BE2C (cell line): ENCODE results near the gene ALK.

Experiments
- DNase-seq: peaks from one replicate; pipeline ENCODE4 v3.0.0-alpha.2; 2020
- H3K27me3 ChIP-seq: fragments of 250-450 bp; sonication (Bioruptor Pico); 2 replicates; pipeline ENCODE4 v1.5.1; 2020; ENCODE audit warnings: mild to moderate bottlenecking
- H3K36me3 ChIP-seq: fragments of 250-450 bp; sonication (Bioruptor Pico); 2 replicates; pipeline ENCODE4 v1.5.1; 2020; ENCODE audit warnings: mild to moderate bottlenecking
- H3K4me1 ChIP-seq: fragments of 250-450 bp; sonication (Bioruptor Pico); 2 replicates; pipeline ENCODE4 v1.5.1; 2020
- H3K4me3 ChIP-seq: 2 replicates; pipeline ENCODE4 v1.5.1; 2011; ENCODE audit warnings: low read depth, low read length
- H3K9me3 ChIP-seq: fragments of 250-450 bp; sonication (Bioruptor Pico); 2 replicates; pipeline ENCODE4 v1.5.1; 2020
- TF ChIP-seq, protein P1 (sequence below): IDR thresholded peaks from 2 replicates; pipeline ENCODE4 v1.5.1; 2012; ENCODE audit warnings: mild to moderate bottlenecking, low read depth, low read length

The ALK gene

DNA sequence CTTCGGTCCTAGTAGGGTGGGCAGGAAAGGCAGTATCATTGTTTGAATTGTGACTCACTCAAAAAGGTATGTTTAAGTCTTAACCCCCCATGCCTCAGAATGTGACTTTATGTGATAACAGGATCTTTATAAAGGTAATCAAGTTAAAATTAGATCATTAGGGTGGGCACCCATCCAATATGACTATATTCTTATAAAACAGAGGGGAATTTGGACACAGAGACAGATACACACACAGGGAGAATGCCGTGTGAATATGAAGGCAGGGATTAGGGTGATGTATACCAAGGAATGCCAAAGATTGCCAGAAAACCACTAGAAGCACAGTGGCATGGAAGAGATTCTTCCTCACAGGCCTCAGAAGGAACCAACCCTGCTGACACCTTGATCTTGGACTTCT, 524.3 kb downstream of the ALK start:
- no peak for DNase-seq
- Histone ChIP-seq H3K36me3 (no peaks in the 10 kb centered on the region), H3K9me3 (no peaks in the 10 kb centered on the region), H3K4me1 (peaks cover 3% of the 10 kb centered on the region; the same call in 1 of the 2 replicates), H3K27me3 (no peaks in the 10 kb centered on the region), H3K4me3 (no peak overlapping the region)
- TF ChIP-seq, protein P1, sequence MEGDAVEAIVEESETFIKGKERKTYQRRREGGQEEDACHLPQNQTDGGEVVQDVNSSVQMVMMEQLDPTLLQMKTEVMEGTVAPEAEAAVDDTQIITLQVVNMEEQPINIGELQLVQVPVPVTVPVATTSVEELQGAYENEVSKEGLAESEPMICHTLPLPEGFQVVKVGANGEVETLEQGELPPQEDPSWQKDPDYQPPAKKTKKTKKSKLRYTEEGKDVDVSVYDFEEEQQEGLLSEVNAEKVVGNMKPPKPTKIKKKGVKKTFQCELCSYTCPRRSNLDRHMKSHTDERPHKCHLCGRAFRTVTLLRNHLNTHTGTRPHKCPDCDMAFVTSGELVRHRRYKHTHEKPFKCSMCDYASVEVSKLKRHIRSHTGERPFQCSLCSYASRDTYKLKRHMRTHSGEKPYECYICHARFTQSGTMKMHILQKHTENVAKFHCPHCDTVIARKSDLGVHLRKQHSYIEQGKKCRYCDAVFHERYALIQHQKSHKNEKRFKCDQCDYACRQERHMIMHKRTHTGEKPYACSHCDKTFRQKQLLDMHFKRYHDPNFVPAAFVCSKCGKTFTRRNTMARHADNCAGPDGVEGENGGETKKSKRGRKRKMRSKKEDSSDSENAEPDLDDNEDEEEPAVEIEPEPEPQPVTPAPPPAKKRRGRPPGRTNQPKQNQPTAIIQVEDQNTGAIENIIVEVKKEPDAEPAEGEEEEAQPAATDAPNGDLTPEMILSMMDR, result no peak

GRCh38 chr2:29394981-29395350, 526.4 kb downstream of the ALK start:
- H3K4me3 ChIP-seq, result no peak overlapping the region
- no peak for DNase-seq
- TF ChIP-seq, protein P1, result no peak
- H3K4me1 ChIP-seq, result peaks cover 3% of the 10 kb centered on the region; the same call in 1 of the 2 replicates
- H3K36me3 ChIP-seq, result no peaks in the 10 kb centered on the region
- no peaks in the 10 kb centered on the region for H3K27me3 ChIP-seq
- H3K9me3 ChIP-seq, result no peaks in the 10 kb centered on the region

GRCh38 chr2:29394311-29394980, 526.9 kb downstream of the ALK start:
- Histone ChIP-seq H3K36me3 (no peaks in the 10 kb centered on the region), H3K4me3 (no peak overlapping the region), H3K27me3 (no peaks in the 10 kb centered on the region), H3K4me1 (peaks cover 3% of the 10 kb centered on the region; the same call in 1 of the 2 replicates), H3K9me3 (no peaks in the 10 kb centered on the region)
- no peak for DNase-seq
- TF ChIP-seq, protein P1, result no peak

DNA sequence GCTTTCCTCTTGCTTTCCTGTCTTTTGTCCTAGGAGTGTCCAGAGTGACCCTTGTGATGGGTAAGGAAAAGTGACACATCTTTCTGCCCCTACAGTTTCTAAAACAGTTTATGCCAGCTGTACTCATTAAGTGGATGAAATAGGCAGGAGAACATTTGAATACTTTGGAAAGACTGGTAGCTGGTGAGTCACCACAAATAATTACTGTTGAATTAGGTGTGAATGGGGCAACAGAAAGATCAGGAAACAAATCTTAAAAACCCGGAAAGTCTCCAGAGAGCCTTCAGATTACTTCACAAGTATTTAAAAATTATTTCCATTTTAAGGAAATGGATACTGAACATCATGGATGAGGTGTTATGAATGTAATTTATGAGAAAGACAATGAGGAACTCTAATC, 527.7 kb downstream of the ALK start:
- Histone ChIP-seq H3K9me3 (no peaks in the 10 kb centered on the region), H3K4me1 (peaks cover 3% of the 10 kb centered on the region; the same call in 1 of the 2 replicates), H3K27me3 (no peaks in the 10 kb centered on the region), H3K4me3 (no peak overlapping the region), H3K36me3 (no peaks in the 10 kb centered on the region)
- TF ChIP-seq, protein P1, result no peak
- DNase-seq, result no peak

- H3K36me3 ChIP-seq, result no peaks in the 10 kb centered on the region
- no peak for DNase-seq
- H3K4me3 ChIP-seq, result no peak overlapping the region
- H3K4me1 ChIP-seq, result peaks cover 1% of the 10 kb centered on the region; the same call in 1 of the 2 replicates
- no peaks in the 10 kb centered on the region for H3K27me3 ChIP-seq
- TF ChIP-seq, protein P1, result no peak
- H3K9me3 ChIP-seq, result no peaks in the 10 kb centered on the region
These were observed 528.6 kb downstream of the ALK start for GRCh38 chr2:29392774-29393173.

GRCh38 chr2:29390136-29390535, 531.2 kb downstream of the ALK start:
- H3K4me1 ChIP-seq, result peaks cover 9% of the 10 kb centered on the region
- H3K27me3 ChIP-seq, result no peaks in the 10 kb centered on the region
- TF ChIP-seq, protein P1, result no peak
- DNase-seq, result no peak
- H3K4me3 ChIP-seq, result no peak overlapping the region
- no peaks in the 10 kb centered on the region for H3K9me3 ChIP-seq
- no peaks in the 10 kb centered on the region for H3K36me3 ChIP-seq
